Choroid plexus epithelial cell (primary cell): ENCODE data around the gene LAMTOR1.

Experiments
- DNase-seq: peaks from one replicate; pipeline ENCODE4 v3.0.0-alpha.2; 2010; ENCODE audit warnings: low read depth
- H3K4me3 ChIP-seq: 2 replicates; pipeline ENCODE4 v1.5.1; 2011; ENCODE audit warnings: low read depth, mild to moderate bottlenecking, control low read depth, low read length, moderate library complexity
- TF ChIP-seq, protein P1 (sequence below): conservative IDR thresholded peaks from 2 replicates; pipeline ENCODE4 v1.5.1; 2011; ENCODE audit warnings: low read depth, mild to moderate bottlenecking, control low read depth, inconsistent platforms, low read length, moderate library complexity

The LAMTOR1 gene

DNA sequence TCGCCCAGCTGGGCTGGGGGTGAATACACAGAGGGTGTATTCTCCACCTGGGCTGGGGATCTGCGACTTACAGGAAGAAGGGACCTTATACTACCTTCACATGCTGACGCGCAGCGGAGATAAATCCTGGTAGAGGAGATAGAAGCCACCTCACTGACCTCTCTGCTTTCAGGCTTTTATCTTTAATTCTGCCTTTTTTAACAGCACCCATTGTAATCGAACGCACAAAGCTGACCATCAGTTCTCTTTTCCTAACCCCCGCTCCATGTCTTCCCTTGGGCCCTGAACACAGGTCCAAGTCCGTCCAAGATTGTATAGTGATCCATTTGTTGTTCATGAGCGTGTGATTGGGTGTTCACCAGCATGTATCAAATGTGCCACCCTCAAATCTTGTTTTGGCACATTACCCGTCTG is 664 bp upstream of the LAMTOR1 start:
- DNase-seq: no peak
- TF ChIP-seq, protein P1, sequence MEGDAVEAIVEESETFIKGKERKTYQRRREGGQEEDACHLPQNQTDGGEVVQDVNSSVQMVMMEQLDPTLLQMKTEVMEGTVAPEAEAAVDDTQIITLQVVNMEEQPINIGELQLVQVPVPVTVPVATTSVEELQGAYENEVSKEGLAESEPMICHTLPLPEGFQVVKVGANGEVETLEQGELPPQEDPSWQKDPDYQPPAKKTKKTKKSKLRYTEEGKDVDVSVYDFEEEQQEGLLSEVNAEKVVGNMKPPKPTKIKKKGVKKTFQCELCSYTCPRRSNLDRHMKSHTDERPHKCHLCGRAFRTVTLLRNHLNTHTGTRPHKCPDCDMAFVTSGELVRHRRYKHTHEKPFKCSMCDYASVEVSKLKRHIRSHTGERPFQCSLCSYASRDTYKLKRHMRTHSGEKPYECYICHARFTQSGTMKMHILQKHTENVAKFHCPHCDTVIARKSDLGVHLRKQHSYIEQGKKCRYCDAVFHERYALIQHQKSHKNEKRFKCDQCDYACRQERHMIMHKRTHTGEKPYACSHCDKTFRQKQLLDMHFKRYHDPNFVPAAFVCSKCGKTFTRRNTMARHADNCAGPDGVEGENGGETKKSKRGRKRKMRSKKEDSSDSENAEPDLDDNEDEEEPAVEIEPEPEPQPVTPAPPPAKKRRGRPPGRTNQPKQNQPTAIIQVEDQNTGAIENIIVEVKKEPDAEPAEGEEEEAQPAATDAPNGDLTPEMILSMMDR: no peak
- H3K4me3 ChIP-seq: peak overlapping the region; percentile 43

DNA sequence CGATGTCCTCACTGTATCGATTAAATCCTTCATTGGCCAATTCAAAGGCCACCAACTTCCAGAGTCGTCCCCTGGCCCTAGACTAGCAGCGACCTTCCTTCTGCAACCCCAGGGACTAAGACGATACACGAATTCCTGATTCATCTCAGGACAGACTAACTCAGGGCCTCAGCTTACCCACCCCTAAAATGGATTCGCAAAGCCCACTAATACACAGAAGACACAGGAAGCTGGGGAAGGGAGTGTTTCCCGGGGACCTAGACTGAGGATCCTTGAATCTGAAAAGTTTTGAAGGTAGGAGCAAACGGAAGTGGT is 509 bp downstream of the LAMTOR1 start:
- TF ChIP-seq, protein P1: no peak
- DNase-seq: no peak
- peak overlapping the region; percentile 94 for H3K4me3 ChIP-seq

DNA sequence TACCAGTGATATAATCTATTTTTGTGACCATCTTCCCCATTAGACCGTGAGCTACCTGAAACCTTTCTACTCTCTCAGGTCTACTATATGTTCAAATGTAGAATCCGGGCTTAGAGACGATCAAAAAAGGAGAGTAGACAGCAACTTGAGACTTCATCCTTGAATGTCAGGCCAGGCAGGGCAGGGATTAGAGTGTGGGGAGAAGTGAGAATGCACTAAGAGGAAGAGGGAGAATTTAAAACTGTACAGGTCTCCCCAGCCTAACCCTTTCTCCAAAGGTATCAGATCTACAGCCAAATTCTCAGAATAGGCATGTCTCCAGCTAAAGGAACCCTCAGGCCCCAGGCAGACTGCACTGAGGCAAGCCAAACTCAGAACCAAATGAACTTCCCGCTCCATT is 935 bp downstream of the LAMTOR1 start:
- no peak for DNase-seq
- peak overlapping the region; percentile 94 for H3K4me3 ChIP-seq
- TF ChIP-seq, protein P1: no peak

DNA sequence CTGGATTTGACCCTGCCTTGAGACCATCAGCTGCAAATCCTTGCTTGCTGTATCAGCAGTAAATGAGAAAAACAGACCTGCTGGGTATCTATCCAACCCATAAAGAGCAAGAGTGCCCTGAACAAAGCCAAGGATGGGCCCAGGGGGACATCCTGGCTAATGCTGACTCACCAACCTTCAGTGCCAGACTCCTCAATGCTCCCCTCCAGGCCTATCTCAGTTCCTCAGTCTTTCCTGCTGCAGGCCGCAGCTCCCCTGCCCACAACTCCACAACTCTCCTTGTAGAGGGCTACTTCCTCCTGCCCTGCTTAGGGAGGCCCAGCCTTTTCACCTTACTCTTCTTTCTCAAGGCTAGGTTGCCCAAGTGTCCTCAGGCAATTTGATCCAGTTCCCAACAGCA is 2.6 kb downstream of the LAMTOR1 start:
- no peak for DNase-seq
- TF ChIP-seq, protein P1: no peak
- no peak overlapping the region for H3K4me3 ChIP-seq

DNA sequence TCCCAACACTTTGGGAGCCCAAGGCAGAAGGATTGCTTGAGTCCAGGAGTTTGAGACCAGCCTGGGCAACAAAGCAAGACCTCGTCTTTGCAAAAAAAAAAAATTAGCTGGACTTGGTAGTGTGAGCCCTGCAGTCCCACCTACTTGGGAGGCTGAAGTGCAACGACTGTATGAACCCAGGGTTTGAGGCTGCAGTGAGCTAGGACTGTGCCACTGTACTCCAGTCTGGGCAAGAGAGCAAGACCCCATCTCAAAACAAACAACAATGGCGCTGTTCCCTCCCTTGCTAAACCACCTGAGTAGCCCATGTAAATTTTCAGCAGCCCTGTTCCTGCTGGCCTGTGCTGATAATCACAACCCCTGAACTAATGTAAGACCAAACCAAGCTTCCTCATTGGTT is 3.1 kb downstream of the LAMTOR1 start:
- DNase-seq: no peak
- H3K4me3 ChIP-seq: no peak overlapping the region
- TF ChIP-seq, protein P1: no peak

DNA sequence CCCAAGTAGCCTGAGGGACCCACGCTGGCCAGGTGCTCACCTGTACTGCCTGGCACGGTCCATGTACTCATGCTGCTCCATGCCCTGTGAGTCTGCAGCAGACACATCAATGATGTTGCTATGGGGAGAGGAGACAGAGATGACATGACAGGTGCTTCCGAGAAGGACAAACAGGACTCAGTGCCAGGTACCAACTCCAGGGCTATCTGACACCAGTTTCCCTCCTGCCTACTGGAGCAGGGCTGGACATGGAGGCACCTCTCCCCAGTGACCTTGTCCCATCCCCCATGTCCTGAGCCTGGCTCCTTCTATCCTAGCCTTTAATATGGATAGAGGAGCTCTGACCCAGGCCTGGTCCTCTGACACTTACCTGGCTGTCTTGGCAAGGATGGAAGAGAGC is 4.4 kb downstream of the LAMTOR1 start:
- no peak for DNase-seq
- TF ChIP-seq, protein P1: no peak
- H3K4me3 ChIP-seq: no peak overlapping the region

DNA sequence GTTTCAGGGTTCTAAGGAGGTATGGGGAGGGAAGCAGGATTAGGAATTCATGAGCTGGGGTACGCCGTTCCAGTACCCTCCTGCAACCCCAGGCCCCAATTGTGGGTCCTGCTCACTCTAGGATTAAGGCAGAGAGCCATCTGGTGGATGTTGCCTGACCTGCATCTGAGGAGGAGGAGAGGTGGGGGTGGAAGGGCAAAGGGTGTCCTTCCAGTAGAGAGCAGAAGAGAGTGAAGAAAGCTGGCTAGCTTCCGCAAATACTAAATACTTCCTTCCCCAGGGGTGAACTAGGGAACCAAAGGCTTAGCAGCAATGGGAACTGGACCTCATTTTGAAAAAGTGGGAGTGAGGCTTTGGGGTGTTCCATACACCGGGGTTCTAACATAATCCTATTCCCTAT is 11.8 kb downstream of the LAMTOR1 start:
- DNase-seq: peak; percentile 79
- TF ChIP-seq, protein P1: peak; percentile 90
- H3K4me3 ChIP-seq: no peak overlapping the region
